ENCODE data around the gene WDPCP.

DNA sequence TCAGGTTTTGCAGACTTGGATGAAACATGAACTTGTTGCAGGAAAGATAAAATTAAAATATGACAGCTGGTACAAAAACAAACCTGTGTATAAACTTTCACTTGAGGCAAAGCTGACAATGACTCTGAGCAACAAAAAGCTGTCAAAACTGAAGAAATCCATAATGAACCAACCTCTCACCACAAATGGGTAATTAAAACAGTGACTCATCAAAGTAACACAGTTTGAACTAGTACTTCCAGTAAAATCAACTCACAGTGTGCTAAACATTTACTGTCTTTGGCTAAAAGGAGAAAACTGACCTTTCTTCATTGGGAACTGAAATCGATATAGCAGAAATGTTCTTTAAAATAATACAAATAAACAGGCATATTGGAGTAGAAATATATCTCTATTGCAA lies 209.7 kb downstream of the WDPCP start:
- TF ChIP-seq POLR2A (IDR thresholded peaks at IDR 0.05; ENCODE audit: low read depth, low read length) (no peak), POLR2AphosphoS5 (IDR thresholded peaks at IDR 0.05; ENCODE audit: low read depth, low read length) (no peak)
